ENCODE results near the gene NEDD4L. TPM values are rescaled to one million over a fixed set of nuclear protein-coding genes. Genes with fewer than 3 reads are reported as not detected.

NEDD4L gene
- total RNA-seq, result 164 TPM

DNA sequence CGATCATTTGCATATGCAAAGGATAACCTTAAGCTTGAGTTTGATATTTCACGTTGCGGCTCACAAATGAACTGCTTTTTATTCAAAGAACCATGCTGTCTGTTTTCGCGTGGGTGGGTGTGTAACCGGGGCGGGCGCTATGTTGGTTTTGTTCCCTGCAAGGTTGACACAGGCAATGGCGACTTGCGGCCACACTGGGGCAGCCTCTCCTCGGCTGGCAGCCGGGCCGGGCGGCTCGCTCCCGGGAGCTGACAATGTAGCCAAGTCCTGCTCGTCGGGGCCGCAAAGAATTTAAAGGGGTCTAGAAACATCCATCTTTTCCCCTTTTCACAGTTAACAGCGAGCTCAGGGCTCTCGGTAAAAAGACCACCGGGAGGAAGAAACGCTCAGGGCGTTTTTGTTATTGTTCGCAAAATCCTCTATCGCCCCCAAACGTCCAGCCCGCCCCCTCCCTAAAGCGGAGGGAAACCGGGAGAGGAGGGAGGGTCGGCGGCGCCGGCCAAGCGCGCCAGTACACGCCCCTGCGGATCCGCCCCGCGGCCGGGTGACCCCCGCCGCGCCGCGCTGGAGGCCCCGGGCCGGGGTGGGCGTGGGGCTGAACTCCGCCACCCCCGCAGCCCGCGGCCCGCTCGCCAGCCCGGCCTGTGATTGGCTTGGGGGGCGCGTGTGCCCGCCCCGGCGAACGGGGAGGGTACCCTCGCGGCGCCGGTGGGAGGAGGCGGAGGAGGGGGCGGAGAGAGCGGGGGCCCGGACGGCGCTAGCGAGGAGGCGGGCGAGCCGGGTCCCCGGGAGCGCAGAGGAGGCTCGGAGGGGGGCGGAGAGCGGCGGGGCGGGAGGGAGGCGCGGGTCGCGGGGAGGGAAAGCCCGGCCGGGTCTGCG, at the start of gene NEDD4L:
TSS of gene NEDD4L (plus strand) at position 736 of the 879 bp plus-strand sequence. CDS start 435 bp downstream, outside the sequence.

Small RNAs within 50 kb of the gene (small RNA-seq; reads per million reads assigned to genes)
- not detected for gene HMGN1P30
- gene MIR3591, result not detected

Other genes starting within 250 kb of the NEDD4L start
- gene ATP8B1, start 240.9 kb upstream of the NEDD4L start, total RNA-seq, result 3.0 TPM